ENCODE data around the gene BHLHE23.

- TF ChIP-seq, protein P1, sequence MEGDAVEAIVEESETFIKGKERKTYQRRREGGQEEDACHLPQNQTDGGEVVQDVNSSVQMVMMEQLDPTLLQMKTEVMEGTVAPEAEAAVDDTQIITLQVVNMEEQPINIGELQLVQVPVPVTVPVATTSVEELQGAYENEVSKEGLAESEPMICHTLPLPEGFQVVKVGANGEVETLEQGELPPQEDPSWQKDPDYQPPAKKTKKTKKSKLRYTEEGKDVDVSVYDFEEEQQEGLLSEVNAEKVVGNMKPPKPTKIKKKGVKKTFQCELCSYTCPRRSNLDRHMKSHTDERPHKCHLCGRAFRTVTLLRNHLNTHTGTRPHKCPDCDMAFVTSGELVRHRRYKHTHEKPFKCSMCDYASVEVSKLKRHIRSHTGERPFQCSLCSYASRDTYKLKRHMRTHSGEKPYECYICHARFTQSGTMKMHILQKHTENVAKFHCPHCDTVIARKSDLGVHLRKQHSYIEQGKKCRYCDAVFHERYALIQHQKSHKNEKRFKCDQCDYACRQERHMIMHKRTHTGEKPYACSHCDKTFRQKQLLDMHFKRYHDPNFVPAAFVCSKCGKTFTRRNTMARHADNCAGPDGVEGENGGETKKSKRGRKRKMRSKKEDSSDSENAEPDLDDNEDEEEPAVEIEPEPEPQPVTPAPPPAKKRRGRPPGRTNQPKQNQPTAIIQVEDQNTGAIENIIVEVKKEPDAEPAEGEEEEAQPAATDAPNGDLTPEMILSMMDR (IDR thresholded peaks at IDR 0.05; ENCODE audit: borderline replicate concordance, extremely low read depth, low read length, poor library complexity, severe bottlenecking) = no peak
- TF ChIP-seq EZH2 (IDR thresholded peaks at IDR 0.05; ENCODE audit: borderline replicate concordance, low read depth, low read length, severe bottlenecking) = no peak
Observed at GRCh38 chr20:63007360-63007645, 539 bp upstream of the BHLHE23 start.
